Vagina (tissue), 2 donors: ENCODE data around the gene SYS1.

ENCODE experiments used
- CTCF ChIP-seq, 3 experiments: fragments of 450-650 bp in 2 of 3; fragments of 200-600 bp in 1 of 3; sonication (generic) in 1 of 3; IDR thresholded peaks; one replicate each; pipeline ENCODE4 v1.5.1; 2017 to 2019; ENCODE audit warnings: antibody characterized with exemption in 3 of 3, mild to moderate bottlenecking in 2 of 3, moderate library complexity in 2 of 3
- POLR2A ChIP-seq, 2 donors: fragments of 450-650 bp; IDR thresholded peaks; one replicate each; pipeline ENCODE4 v1.6.1; 2017; ENCODE audit warnings: antibody characterized with exemption in 2 of 2, mild to moderate bottlenecking in 2 of 2, moderate library complexity in 2 of 2
- POLR2AphosphoS5 ChIP-seq, 2 donors: sonication (generic); formaldehyde crosslinking; IDR thresholded peaks; one replicate each; pipeline ENCODE4 v1.9.0; 2017; ENCODE audit warnings: antibody characterized with exemption in 2 of 2, mild to moderate bottlenecking in 2 of 2, low read depth in 1 of 2; ENCODE audit not compliant: insufficient read depth in 1 of 2

GRCh38 chr20:45390931-45391330 lies 28.0 kb downstream of the SYS1 start:
- TF ChIP-seq POLR2AphosphoS5 (IDR thresholded peaks at IDR 0.05; ENCODE audit: insufficient read depth in 1 of 2, low read depth in 1 of 2) (no peak), CTCF (IDR thresholded peaks at IDR 0.05) (no peak), POLR2A (IDR thresholded peaks at IDR 0.05) (no peak)
